CD14-positive monocyte (primary cell): ENCODE data around the gene PEAK1. TPM values are rescaled to one million over a fixed set of nuclear protein-coding genes. Genes with fewer than 3 reads are reported as not detected.

Experiments used
- DNase-seq, 3 donors: peaks; one replicate each; pipeline ENCODE4 v3.0.0-alpha.2; 2011 to 2022
- H2AFZ ChIP-seq: 2 replicates; pipeline ENCODE4 v1.6.0; 2012; ENCODE audit warnings: mild to moderate bottlenecking, low read depth, low read length, inconsistent platforms; ENCODE audit not compliant: insufficient read depth, poor library complexity, severe bottlenecking
- H3K27ac ChIP-seq, 2 donors: 1 replicate in 1 of 2; 2 replicates in 1 of 2; pipeline ENCODE4 v1.5.1; 2012 to 2013; ENCODE audit warnings: low read length in 2 of 2, control low read depth in 1 of 2, inconsistent platforms in 1 of 2, low read depth in 1 of 2, mild to moderate bottlenecking in 1 of 2
- H3K27me3 ChIP-seq, 2 donors: one replicate each; pipeline versions ENCODE4 v1.6.0 to v1.6.1; 2011 to 2013; ENCODE audit warnings: low read length in 2 of 2; ENCODE audit not compliant: control insufficient read depth in 2 of 2, insufficient read depth in 2 of 2
- H3K36me3 ChIP-seq, 2 donors: replicated peaks in 1 of 2; 1 replicate in 1 of 2; 2 replicates in 1 of 2; pipeline versions ENCODE4 v1.5.1 to v1.6.1; 2012 to 2013; ENCODE audit warnings: low read length in 2 of 2, control low read depth in 1 of 2, inconsistent platforms in 1 of 2, mild to moderate bottlenecking in 1 of 2; ENCODE audit not compliant: insufficient read depth in 2 of 2, control insufficient read depth in 1 of 2
- H3K4me1 ChIP-seq, 2 donors: 1 replicate in 1 of 2; 2 replicates in 1 of 2; pipeline versions ENCODE4 v1.5.1 to v1.6.1; 2012 to 2013; ENCODE audit warnings: low read length in 2 of 2, control low read depth in 1 of 2, inconsistent platforms in 1 of 2, mild to moderate bottlenecking in 1 of 2, moderate library complexity in 1 of 2; ENCODE audit not compliant: insufficient read depth in 2 of 2, control insufficient read depth in 1 of 2
- H3K4me2 ChIP-seq: replicated peaks from 2 replicates; pipeline ENCODE3; 2012; ENCODE audit warnings: low read length, moderate library complexity, mild to moderate bottlenecking; ENCODE audit not compliant: poor library complexity, severe bottlenecking; ENCODE audit errors: extremely low read depth
- H3K4me3 ChIP-seq, 3 experiments: fragments of 200-600 bp in 1 of 3; sonication (generic) in 1 of 3; replicated peaks in 1 of 3; 1 replicate in 2 of 3; 2 replicates in 1 of 3; pipeline ENCODE4 v1.5.1; 2011 to 2013; ENCODE audit warnings: low read length in 3 of 3, mild to moderate bottlenecking in 3 of 3, control low read depth in 2 of 3, low read depth in 2 of 3, inconsistent platforms in 1 of 3, moderate library complexity in 1 of 3
- H3K79me2 ChIP-seq: 2 replicates; pipeline ENCODE4 v1.6.0; 2012; ENCODE audit warnings: mild to moderate bottlenecking, control low read depth, inconsistent platforms, low read length, moderate library complexity; ENCODE audit not compliant: insufficient read depth
- H3K9ac ChIP-seq: 2 replicates; pipeline ENCODE4 v1.6.0; 2017; ENCODE audit warnings: low read length, mild to moderate bottlenecking; ENCODE audit not compliant: insufficient read depth, poor library complexity, severe bottlenecking
- H3K9me3 ChIP-seq, 2 donors: replicated peaks in 1 of 2; 1 replicate in 1 of 2; 2 replicates in 1 of 2; pipeline versions ENCODE4 v1.5.1 to v1.6.1; 2012 to 2013; ENCODE audit warnings: low read length in 2 of 2, control low read depth in 1 of 2; ENCODE audit not compliant: control insufficient read depth in 1 of 2, insufficient read depth in 1 of 2
- H4K20me1 ChIP-seq: 2 replicates; pipeline ENCODE4 v1.6.0; 2012; ENCODE audit warnings: mild to moderate bottlenecking, low read length, control low read depth, moderate library complexity; ENCODE audit not compliant: insufficient read depth
- H3K27ac Mint-ChIP-seq, 7 donors: one replicate each; pipeline ENCODE4 v1.8.0; 2020; ENCODE audit warnings: mild to moderate bottlenecking in 7 of 7, mixed read lengths in 7 of 7, moderate library complexity in 6 of 7, inconsistent platforms in 2 of 7
- H3K27me3 Mint-ChIP-seq, 3 donors: one replicate each; pipeline ENCODE4 v1.8.0; 2021 to 2022; ENCODE audit warnings: low read depth in 3 of 3, mild to moderate bottlenecking in 3 of 3, mixed read lengths in 3 of 3, moderate library complexity in 3 of 3, inconsistent platforms in 1 of 3
- H3K36me3 Mint-ChIP-seq, 2 donors: one replicate each; pipeline ENCODE4 v1.8.0; 2020; ENCODE audit warnings: mixed read lengths in 2 of 2, inconsistent platforms in 1 of 2, mild to moderate bottlenecking in 1 of 2
- H3K4me1 Mint-ChIP-seq: one replicate; pipeline ENCODE4 v1.8.0; 2020; ENCODE audit warnings: mild to moderate bottlenecking, mixed read lengths
- H3K4me3 Mint-ChIP-seq, 2 donors: one replicate each; pipeline ENCODE4 v1.8.0; 2020; ENCODE audit warnings: mild to moderate bottlenecking in 2 of 2, mixed read lengths in 2 of 2, moderate library complexity in 1 of 2
- H3K9me3 Mint-ChIP-seq, 7 donors: one replicate each; pipeline ENCODE4 v1.8.0; 2020 to 2022; ENCODE audit warnings: mixed read lengths in 7 of 7, mild to moderate bottlenecking in 6 of 7, moderate library complexity in 6 of 7, inconsistent platforms in 2 of 7
- WGBS: methylation state at CpG from one replicate; pipeline ENCODE4 v1.1.5; 2013; ENCODE audit warnings: missing lambda C conversion rate; ENCODE audit not compliant: insufficient coverage; 5-methylcytosine and 5-hydroxymethylcytosine counted together
- intact Hi-C, 2 donors: fragments of 100-400 bp; cut with micrococcal nuclease; formaldehyde crosslinking; loops; one replicate each; pipeline versions ENCODE4 v1.15.0 to v1.15.1; 2023
- polyA plus RNA-seq, 3 donors: library from polyadenylated mRNA; depleted of rRNA in 1 of 3; unstranded in 2 of 3; stranded (reverse) in 1 of 3; fragments of 300-500 nt in 2 of 3; fragments of >200 nt in 1 of 3; fragmentation: Illumina TruSeq in 2 of 3; gene quantifications; 1 replicate in 2 of 3; 2 replicates in 1 of 3; pipeline ENCODE4 v1.2.3, GENCODE V29; 2012 to 2021
- TF ChIP-seq, protein P1 (sequence below): fragments of 200-600 bp; IDR thresholded peaks from one replicate; pipeline ENCODE4 v1.8.0; 2022; ENCODE audit warnings: antibody characterized with exemption, mild to moderate bottlenecking

PEAK1 gene
- polyA plus RNA-seq, 3 donors: 0.85 to 8.7 (median 1.1) TPM

- TF ChIP-seq, protein P1, sequence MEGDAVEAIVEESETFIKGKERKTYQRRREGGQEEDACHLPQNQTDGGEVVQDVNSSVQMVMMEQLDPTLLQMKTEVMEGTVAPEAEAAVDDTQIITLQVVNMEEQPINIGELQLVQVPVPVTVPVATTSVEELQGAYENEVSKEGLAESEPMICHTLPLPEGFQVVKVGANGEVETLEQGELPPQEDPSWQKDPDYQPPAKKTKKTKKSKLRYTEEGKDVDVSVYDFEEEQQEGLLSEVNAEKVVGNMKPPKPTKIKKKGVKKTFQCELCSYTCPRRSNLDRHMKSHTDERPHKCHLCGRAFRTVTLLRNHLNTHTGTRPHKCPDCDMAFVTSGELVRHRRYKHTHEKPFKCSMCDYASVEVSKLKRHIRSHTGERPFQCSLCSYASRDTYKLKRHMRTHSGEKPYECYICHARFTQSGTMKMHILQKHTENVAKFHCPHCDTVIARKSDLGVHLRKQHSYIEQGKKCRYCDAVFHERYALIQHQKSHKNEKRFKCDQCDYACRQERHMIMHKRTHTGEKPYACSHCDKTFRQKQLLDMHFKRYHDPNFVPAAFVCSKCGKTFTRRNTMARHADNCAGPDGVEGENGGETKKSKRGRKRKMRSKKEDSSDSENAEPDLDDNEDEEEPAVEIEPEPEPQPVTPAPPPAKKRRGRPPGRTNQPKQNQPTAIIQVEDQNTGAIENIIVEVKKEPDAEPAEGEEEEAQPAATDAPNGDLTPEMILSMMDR: no peak
- Histone ChIP-seq H3K4me1 (no peaks in the 10 kb centered on the region), H2AFZ (no peak overlapping the region), H3K9ac (no peak overlapping the region), H4K20me1 (peaks cover 4% of the 10 kb centered on the region), H3K9me3 (no peaks in the 10 kb centered on the region), H3K36me3 (peaks cover 2 to 13% of the 10 kb centered on the region in 2 donors), H3K27me3 (no peaks in the 10 kb centered on the region), H3K27ac (no peak overlapping the region), H3K4me3 (no peak overlapping the region), H3K79me2 (no peaks in the 10 kb centered on the region), H3K4me2 (no peak overlapping the region)
- no peaks in the 10 kb centered on the region for H3K27me3 Mint-ChIP-seq
- peaks cover 17% of the 10 kb centered on the region for H3K4me1 Mint-ChIP-seq
- H3K9me3 Mint-ChIP-seq: no peaks in the 10 kb centered on the region
- no peak overlapping the region for H3K27ac Mint-ChIP-seq
- DNase-seq: no peak
- H3K4me3 Mint-ChIP-seq: no peak overlapping the region
- H3K36me3 Mint-ChIP-seq: peaks cover 17 to 22% of the 10 kb centered on the region in 2 donors
- WGBS: 100% methylated on average over 2 of the region's 2 CpGs
- intact Hi-C loops: no loop called here
These were observed 367.3 kb downstream of the PEAK1 start for GRCh38 chr15:77052556-77052955.

Other genes starting within 250 kb of the PEAK1 start
- 10 to 100 TPM; 11.6 to 26.4 (median 17.7) TPM for gene HMG20A, start 784 bp upstream of the PEAK1 start, polyA plus RNA-seq
- not detected for gene LINGO1, start 212.8 kb upstream of the PEAK1 start, polyA plus RNA-seq